Measurements from ENCODE around the gene RANGRF.

The RANGRF gene

GRCh38 chr17:8257801-8258200, 30.7 kb upstream of the RANGRF start:
- no peaks in the 10 kb centered on the region for H3K27me3 ChIP-seq (ENCODE audit: insufficient read depth, low read length)
- no peak overlapping the region for H3K4me3 ChIP-seq (ENCODE audit: low read length)
- H3K4me1 ChIP-seq (ENCODE audit: insufficient read depth, low read length) = no peaks in the 10 kb centered on the region
- no peak overlapping the region for H3K9ac ChIP-seq (ENCODE audit: low read depth, low read length)
- peaks cover 95% of the 10 kb centered on the region for H3K36me3 ChIP-seq (ENCODE audit: insufficient read depth, low read depth, low read length)
- no peaks in the 10 kb centered on the region for H3K9me3 ChIP-seq (ENCODE audit: insufficient read depth, low read depth, low read length)
- H3K27ac ChIP-seq (ENCODE audit: low read length) = no peak overlapping the region

- Histone ChIP-seq H3K27me3 (ENCODE audit: insufficient read depth, low read length) (no peaks in the 10 kb centered on the region), H3K4me3 (ENCODE audit: low read length) (no peak overlapping the region), H3K4me1 (ENCODE audit: insufficient read depth, low read length) (no peaks in the 10 kb centered on the region), H3K9me3 (ENCODE audit: insufficient read depth, low read depth, low read length) (no peaks in the 10 kb centered on the region), H3K27ac (ENCODE audit: low read length) (no peak overlapping the region), H3K9ac (ENCODE audit: low read depth, low read length) (no peak overlapping the region), H3K36me3 (ENCODE audit: insufficient read depth, low read depth, low read length) (peaks cover 88% of the 10 kb centered on the region)
These were observed 24.1 kb upstream of the RANGRF start for GRCh38 chr17:8264320-8264719.

GRCh38 chr17:8264836-8265542, 23.5 kb upstream of the RANGRF start:
- no peak overlapping the region for H3K4me3 ChIP-seq (ENCODE audit: low read length)
- H3K9me3 ChIP-seq (ENCODE audit: insufficient read depth, low read depth, low read length) = no peaks in the 10 kb centered on the region
- peaks cover 89% of the 10 kb centered on the region for H3K36me3 ChIP-seq (ENCODE audit: insufficient read depth, low read depth, low read length)
- no peaks in the 10 kb centered on the region for H3K4me1 ChIP-seq (ENCODE audit: insufficient read depth, low read length)
- H3K9ac ChIP-seq (ENCODE audit: low read depth, low read length) = no peak overlapping the region
- H3K27me3 ChIP-seq (ENCODE audit: insufficient read depth, low read length) = no peaks in the 10 kb centered on the region
- no peak overlapping the region for H3K27ac ChIP-seq (ENCODE audit: low read length)

GRCh38 chr17:8266648-8267479, 21.6 kb upstream of the RANGRF start:
- Histone ChIP-seq H3K4me1 (ENCODE audit: insufficient read depth, low read length) (no peaks in the 10 kb centered on the region), H3K4me3 (ENCODE audit: low read length) (no peak overlapping the region), H3K27ac (ENCODE audit: low read length) (no peak overlapping the region), H3K27me3 (ENCODE audit: insufficient read depth, low read length) (no peaks in the 10 kb centered on the region), H3K9ac (ENCODE audit: low read depth, low read length) (no peak overlapping the region), H3K36me3 (ENCODE audit: insufficient read depth, low read depth, low read length) (peaks cover 83% of the 10 kb centered on the region), H3K9me3 (ENCODE audit: insufficient read depth, low read depth, low read length) (no peaks in the 10 kb centered on the region)

- no peaks in the 10 kb centered on the region for H3K4me1 ChIP-seq (ENCODE audit: insufficient read depth, low read length)
These were observed 20.9 kb upstream of the RANGRF start for GRCh38 chr17:8267480-8268147.

GRCh38 chr17:8268550-8269298, 19.7 kb upstream of the RANGRF start:
- Histone ChIP-seq H3K4me3 (ENCODE audit: low read length) (no peak overlapping the region), H3K9me3 (ENCODE audit: insufficient read depth, low read depth, low read length) (no peaks in the 10 kb centered on the region), H3K27ac (ENCODE audit: low read length) (no peak overlapping the region), H3K9ac (ENCODE audit: low read depth, low read length) (no peak overlapping the region), H3K27me3 (ENCODE audit: insufficient read depth, low read length) (no peaks in the 10 kb centered on the region), H3K4me1 (ENCODE audit: insufficient read depth, low read length) (no peaks in the 10 kb centered on the region), H3K36me3 (ENCODE audit: insufficient read depth, low read depth, low read length) (peaks cover 64% of the 10 kb centered on the region)

More at GRCh38 chr17:8267480-8268147, 20.9 kb upstream of the RANGRF start:
- H3K27ac ChIP-seq (ENCODE audit: low read length) = no peak overlapping the region
- H3K4me3 ChIP-seq (ENCODE audit: low read length) = no peak overlapping the region
- no peaks in the 10 kb centered on the region for H3K27me3 ChIP-seq (ENCODE audit: insufficient read depth, low read length)
- no peak overlapping the region for H3K9ac ChIP-seq (ENCODE audit: low read depth, low read length)
- no peaks in the 10 kb centered on the region for H3K9me3 ChIP-seq (ENCODE audit: insufficient read depth, low read depth, low read length)
- H3K36me3 ChIP-seq (ENCODE audit: insufficient read depth, low read depth, low read length) = peaks cover 75% of the 10 kb centered on the region

GRCh38 chr17:8272421-8272820, 16.0 kb upstream of the RANGRF start:
- H3K4me3 ChIP-seq (ENCODE audit: low read length) = no peak overlapping the region
- H3K36me3 ChIP-seq (ENCODE audit: insufficient read depth, low read depth, low read length) = peaks cover 27% of the 10 kb centered on the region
- H3K9ac ChIP-seq (ENCODE audit: low read depth, low read length) = no peak overlapping the region
- H3K27me3 ChIP-seq (ENCODE audit: insufficient read depth, low read length) = no peaks in the 10 kb centered on the region
- H3K27ac ChIP-seq (ENCODE audit: low read length) = no peak overlapping the region
- no peaks in the 10 kb centered on the region for H3K9me3 ChIP-seq (ENCODE audit: insufficient read depth, low read depth, low read length)
- H3K4me1 ChIP-seq (ENCODE audit: insufficient read depth, low read length) = no peaks in the 10 kb centered on the region

- no peak overlapping the region for H3K4me3 ChIP-seq (ENCODE audit: low read length)
- H3K9ac ChIP-seq (ENCODE audit: low read depth, low read length) = no peak overlapping the region
- no peak overlapping the region for H3K27ac ChIP-seq (ENCODE audit: low read length)
- H3K9me3 ChIP-seq (ENCODE audit: insufficient read depth, low read depth, low read length) = no peaks in the 10 kb centered on the region
- H3K4me1 ChIP-seq (ENCODE audit: insufficient read depth, low read length) = no peaks in the 10 kb centered on the region
- H3K36me3 ChIP-seq (ENCODE audit: insufficient read depth, low read depth, low read length) = peaks cover 23% of the 10 kb centered on the region
- no peaks in the 10 kb centered on the region for H3K27me3 ChIP-seq (ENCODE audit: insufficient read depth, low read length)
These were observed 14.5 kb upstream of the RANGRF start for GRCh38 chr17:8273884-8274444.

GRCh38 chr17:8274816-8275215, 13.7 kb upstream of the RANGRF start:
- Histone ChIP-seq H3K36me3 (ENCODE audit: insufficient read depth, low read depth, low read length) (peaks cover 14% of the 10 kb centered on the region), H3K27ac (ENCODE audit: low read length) (no peak overlapping the region), H3K4me1 (ENCODE audit: insufficient read depth, low read length) (no peaks in the 10 kb centered on the region), H3K9me3 (ENCODE audit: insufficient read depth, low read depth, low read length) (no peaks in the 10 kb centered on the region), H3K4me3 (ENCODE audit: low read length) (no peak overlapping the region), H3K27me3 (ENCODE audit: insufficient read depth, low read length) (no peaks in the 10 kb centered on the region), H3K9ac (ENCODE audit: low read depth, low read length) (no peak overlapping the region)

- H3K27me3 ChIP-seq (ENCODE audit: insufficient read depth, low read length) = no peaks in the 10 kb centered on the region
- H3K4me1 ChIP-seq (ENCODE audit: insufficient read depth, low read length) = no peaks in the 10 kb centered on the region
- no peak overlapping the region for H3K27ac ChIP-seq (ENCODE audit: low read length)
- H3K9ac ChIP-seq (ENCODE audit: low read depth, low read length) = no peak overlapping the region
- no peaks in the 10 kb centered on the region for H3K9me3 ChIP-seq (ENCODE audit: insufficient read depth, low read depth, low read length)
- peaks cover 6% of the 10 kb centered on the region for H3K36me3 ChIP-seq (ENCODE audit: insufficient read depth, low read depth, low read length)
- H3K4me3 ChIP-seq (ENCODE audit: low read length) = no peak overlapping the region
These were observed 12.8 kb upstream of the RANGRF start for GRCh38 chr17:8275421-8276290.
